Measurements from ENCODE around the gene ABCF1.
A peak's percentile ranks its signal among the peaks of the same experiment; 100 is the strongest.
"Not testable (repeated sequence)": the region's sequence is repeated elsewhere in the genome, so short reads cannot be mapped to it uniquely, and the experiment has no call there.

The ABCF1 gene

GRCh38 chr6:30571075-30571761 lies at the start of gene ABCF1:
TSS of gene ABCF1 (plus strand) at chr6:30571442. CDS start at chr6:30571488, 46 bp downstream.
- DNase-seq, result peak; percentile 99

- not testable (repeated sequence) for DNase-seq
Measured at GRCh38 chr6:30521952-30522351, 49.3 kb upstream of the ABCF1 start.

GRCh38 chr6:30526444-30526843 lies 44.8 kb upstream of the ABCF1 start:
- DNase-seq, result not testable (repeated sequence)

GRCh38 chr6:30529349-30529875 lies 41.8 kb upstream of the ABCF1 start:
- peak; percentile 28 for DNase-seq

- peak; percentile 63 for DNase-seq
Measured at GRCh38 chr6:30530014-30530413, 41.2 kb upstream of the ABCF1 start.

- DNase-seq, result no peak
Measured at GRCh38 chr6:30533460-30534294, 37.6 kb upstream of the ABCF1 start.

GRCh38 chr6:30537931-30538330 lies 33.3 kb upstream of the ABCF1 start:
- DNase-seq, result no peak

GRCh38 chr6:30541515-30542403 lies 29.5 kb upstream of the ABCF1 start:
- DNase-seq, result peak; percentile 92

GRCh38 chr6:30542404-30542725 lies 28.9 kb upstream of the ABCF1 start:
- no peak for DNase-seq

- no peak for DNase-seq
Measured at GRCh38 chr6:30542915-30543314, 28.3 kb upstream of the ABCF1 start.

GRCh38 chr6:30543821-30544220 lies 27.4 kb upstream of the ABCF1 start:
- DNase-seq, result no peak

GRCh38 chr6:30544666-30545272 lies 26.5 kb upstream of the ABCF1 start:
- DNase-seq, result peak; percentile 84

- no peak for DNase-seq
Measured at GRCh38 chr6:30547454-30547853, 23.8 kb upstream of the ABCF1 start.

- DNase-seq, result no peak
Measured at GRCh38 chr6:30548375-30548774, 22.9 kb upstream of the ABCF1 start.

GRCh38 chr6:30554404-30554803 lies 16.8 kb upstream of the ABCF1 start:
- DNase-seq, result no peak

- peak; percentile 51 for DNase-seq
Measured at GRCh38 chr6:30554962-30555815, 16.1 kb upstream of the ABCF1 start.

GRCh38 chr6:30555816-30556065 lies 15.5 kb upstream of the ABCF1 start:
- no peak for DNase-seq

GRCh38 chr6:30556066-30556905 lies 15.0 kb upstream of the ABCF1 start, which contains the start of gene GNL1:
TSS of gene GNL1 (minus strand) at chr6:30556489. CDS start at chr6:30556203, 286 bp downstream.
- peak; percentile 94 for DNase-seq

- DNase-seq, result peak; percentile 97
Measured at GRCh38 chr6:30556906-30557682, 14.1 kb upstream of the ABCF1 start, which contains the start of gene PRR3. TSS of gene PRR3 (plus strand) at chr6:30557295. CDS start at chr6:30557345, 50 bp downstream.

- DNase-seq, result no peak
Measured at GRCh38 chr6:30557683-30557981, 13.6 kb upstream of the ABCF1 start.
